ENCODE measurements around the gene MEIOC. TPM values are rescaled to one million over a fixed set of nuclear protein-coding genes. Genes with fewer than 3 reads are reported as not detected.
A peak's percentile ranks its signal among the peaks of the same experiment; 100 is the strongest.

The MEIOC gene
- total RNA-seq (2022) (3.5 and 4.7 TPM in 2 replicates), Bru-seq, nascent RNA (percentile 43 among the genes with signal in this experiment), BruChase-seq, experiment 1, labeled RNA remaining after a 6-hour chase (percentile 55 among the genes with signal in this experiment), BruChase-seq, experiment 2, labeled RNA remaining after a 2-hour chase (percentile 61 among the genes with signal in this experiment)
- long read RNA-seq, full-length matches to known transcripts, result 1 of 19 reads
- long read RNA-seq, partial matches to known transcripts, result 0 of 19 reads
- long read RNA-seq, other reads (novel, unspliced or antisense), result 18 of 19 reads

DNA sequence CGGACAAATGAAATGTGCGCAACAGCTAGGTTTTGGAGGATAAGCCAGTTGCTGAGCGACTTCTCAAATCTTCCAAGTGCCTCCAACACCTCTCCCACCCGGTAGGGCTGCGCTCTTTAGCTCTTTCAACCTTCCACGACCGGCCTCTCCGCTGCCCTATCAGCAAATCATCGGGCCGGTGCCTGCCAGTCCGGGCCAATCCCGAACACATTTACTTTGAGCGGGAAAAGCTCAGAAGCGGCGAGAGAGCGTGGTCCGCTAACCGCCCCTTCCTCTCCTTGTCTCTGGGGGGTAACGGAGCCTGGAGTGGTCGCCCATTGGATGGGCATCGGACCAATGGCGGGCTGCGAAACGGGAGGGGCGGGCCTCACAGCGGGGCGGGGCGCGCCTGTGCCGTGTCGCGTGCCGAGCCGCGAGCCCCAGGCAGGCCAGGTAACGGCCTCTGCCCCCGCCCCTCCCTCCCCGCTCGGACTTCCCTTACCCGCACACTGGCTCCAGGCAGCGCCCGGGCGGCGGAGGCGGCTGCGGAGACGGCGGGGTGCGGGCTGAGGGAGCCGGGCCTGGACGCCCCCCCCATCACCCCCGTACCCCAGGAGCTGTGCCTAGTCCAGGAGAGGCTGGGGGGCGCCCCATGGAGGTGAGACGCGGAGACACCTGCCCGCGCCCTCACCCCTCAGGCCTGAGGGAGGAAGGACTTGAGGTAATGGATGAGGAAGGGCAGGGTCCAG is at the start of gene MEIOC:
Gene MEIOC, plus strand, starts transcription at position 486 of the 728 bp plus-strand sequence. Its CDS starts 146 bp downstream, at position 632.
- H3K27ac Mint-ChIP-seq (ENCODE audit: unreplicated experiment), result peak within 1 kb of the TSS; percentile 24
- DNase-seq, result peak; percentile 85
- H3K36me3 Mint-ChIP-seq (ENCODE audit: insufficient read depth, unreplicated experiment), result peaks cover 8% of the 10 kb centered on the region
- peaks cover 11% of the 10 kb centered on the region for H3K27me3 Mint-ChIP-seq (ENCODE audit: unreplicated experiment)
- H3K9me3 Mint-ChIP-seq (ENCODE audit: low read depth, unreplicated experiment), result no peaks in the 10 kb centered on the region
- intact Hi-C loops (cut with micrococcal nuclease; ENCODE audit: unreplicated experiment), result no loop called here
- CTCF ChIA-PET, result interaction anchor here (0.5 to 1.9 kb wide), 6 partner anchors 10 to 515 kb away, joined by 3 to 5 read pairs (median 3); no protein-coding TSS in a partner anchor
- TF ChIP-seq CTCF (IDR thresholded peaks at IDR 0.05; ENCODE audit: unreplicated experiment), result peak; percentile 65
- H3K4me3 Mint-ChIP-seq (ENCODE audit: low read depth, unreplicated experiment), result peak within 1 kb of the TSS; percentile 77
- no peaks in the 10 kb centered on the region for H3K4me1 Mint-ChIP-seq (ENCODE audit: low read depth, unreplicated experiment)
- BruUV-seq (replicated peaks), result no TSS peak

DNA sequence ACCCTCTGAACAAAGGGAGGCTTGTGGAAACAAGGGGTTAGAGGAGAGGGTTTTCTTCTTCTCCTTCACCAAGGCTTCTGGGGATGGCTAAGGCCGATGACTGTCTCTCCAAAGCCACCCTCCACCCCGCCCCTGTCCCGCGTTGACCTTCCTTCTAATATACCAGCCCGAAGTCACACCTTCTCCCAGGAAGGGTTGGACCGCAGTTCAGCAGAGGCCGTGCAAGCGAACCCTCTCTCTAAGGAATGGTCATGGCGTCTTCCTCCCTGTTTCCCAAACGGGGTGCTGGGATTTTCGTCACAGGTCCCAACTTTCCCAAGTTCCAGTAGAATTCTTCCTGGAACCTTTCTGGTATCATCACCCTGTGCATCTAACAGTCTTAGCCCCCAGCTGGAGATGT is 49.6 kb upstream of the MEIOC start:
- Mint-ChIP-seq H3K27ac (ENCODE audit: unreplicated experiment) (no peak overlapping the region), H3K4me1 (ENCODE audit: low read depth, unreplicated experiment) (peaks cover 13% of the 10 kb centered on the region), H3K36me3 (ENCODE audit: insufficient read depth, unreplicated experiment) (no peaks in the 10 kb centered on the region), H3K27me3 (ENCODE audit: unreplicated experiment) (peaks cover 24% of the 10 kb centered on the region), H3K9me3 (ENCODE audit: low read depth, unreplicated experiment) (no peaks in the 10 kb centered on the region), H3K4me3 (ENCODE audit: low read depth, unreplicated experiment) (no peak overlapping the region)
- CTCF ChIA-PET, result no interaction called here
- intact Hi-C loops (cut with micrococcal nuclease; ENCODE audit: unreplicated experiment), result no loop called here
- no TSS peak for BruUV-seq (replicated peaks)
- no peak for TF ChIP-seq CTCF (IDR thresholded peaks at IDR 0.05; ENCODE audit: unreplicated experiment)
- no peak for DNase-seq

DNA sequence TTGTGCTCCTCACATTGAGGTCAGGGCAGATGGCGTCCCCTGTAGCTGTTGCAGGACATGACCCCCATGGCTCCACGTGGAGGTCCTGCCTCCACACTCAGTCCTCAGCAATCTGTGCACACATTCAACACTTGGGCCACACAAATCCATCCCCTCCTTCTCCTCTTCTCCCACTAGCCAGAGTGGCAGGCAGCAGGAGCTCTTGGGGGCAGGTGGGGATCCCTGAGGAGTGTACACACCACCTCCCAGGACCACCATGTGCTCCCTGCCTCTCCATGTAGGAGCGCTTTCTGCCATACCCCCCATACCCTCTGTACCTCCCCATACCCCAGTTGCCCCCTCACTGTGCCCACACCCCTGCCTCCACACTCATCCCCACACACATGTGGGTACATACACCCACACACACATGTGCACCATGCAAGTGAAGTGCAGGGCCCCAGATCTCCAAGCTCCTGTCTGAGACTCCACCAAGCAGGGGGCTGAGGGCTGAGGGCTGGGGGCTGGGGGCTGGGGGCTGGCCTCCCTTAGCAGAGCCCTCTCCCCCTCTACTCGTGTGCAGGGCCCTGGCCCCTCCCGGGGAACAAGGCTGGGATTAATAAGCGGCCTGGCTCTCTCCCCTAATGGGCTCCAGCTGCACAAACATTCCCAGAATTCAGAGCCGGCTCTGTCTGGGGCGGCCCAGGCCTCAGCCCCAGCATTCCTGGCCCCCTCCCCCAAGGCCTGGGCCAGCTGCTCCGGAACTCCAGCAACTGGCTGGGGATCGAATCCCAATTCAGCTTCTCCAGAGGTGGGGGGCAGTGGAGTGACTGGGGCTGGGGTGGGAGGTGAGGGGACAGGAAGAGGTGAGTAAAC is 48.2 kb upstream of the MEIOC start:
- Mint-ChIP-seq H3K27me3 (ENCODE audit: unreplicated experiment) (peaks cover 33% of the 10 kb centered on the region), H3K36me3 (ENCODE audit: insufficient read depth, unreplicated experiment) (no peaks in the 10 kb centered on the region), H3K27ac (ENCODE audit: unreplicated experiment) (no peak overlapping the region), H3K9me3 (ENCODE audit: low read depth, unreplicated experiment) (no peaks in the 10 kb centered on the region), H3K4me3 (ENCODE audit: low read depth, unreplicated experiment) (no peak overlapping the region), H3K4me1 (ENCODE audit: low read depth, unreplicated experiment) (peaks cover under 1% of the 10 kb centered on the region)
- no peak for DNase-seq
- intact Hi-C loops (cut with micrococcal nuclease; ENCODE audit: unreplicated experiment), result no loop called here
- no TSS peak for BruUV-seq (replicated peaks)
- CTCF ChIA-PET, result interaction anchor here (0.7 to 1.6 kb wide), 2 partner anchors 13 to 33 kb away, joined by 5 to 9 read pairs; no protein-coding TSS in a partner anchor
- no peak for TF ChIP-seq CTCF (IDR thresholded peaks at IDR 0.05; ENCODE audit: unreplicated experiment)

GRCh38 chr17:44608727-44609435 is 47.4 kb upstream of the MEIOC start:
- intact Hi-C loops (cut with micrococcal nuclease; ENCODE audit: unreplicated experiment), result no loop called here
- Mint-ChIP-seq H3K27ac (ENCODE audit: unreplicated experiment) (no peak overlapping the region), H3K4me3 (ENCODE audit: low read depth, unreplicated experiment) (no peak overlapping the region), H3K9me3 (ENCODE audit: low read depth, unreplicated experiment) (no peaks in the 10 kb centered on the region), H3K36me3 (ENCODE audit: insufficient read depth, unreplicated experiment) (no peaks in the 10 kb centered on the region), H3K4me1 (ENCODE audit: low read depth, unreplicated experiment) (no peaks in the 10 kb centered on the region), H3K27me3 (ENCODE audit: unreplicated experiment) (peaks cover 33% of the 10 kb centered on the region)
- no peak for DNase-seq
- CTCF ChIA-PET, result interaction anchor here (0.7 to 1.6 kb wide), 2 partner anchors 14 to 32 kb away, joined by 5 to 9 read pairs; no protein-coding TSS in a partner anchor
- no peak for TF ChIP-seq CTCF (IDR thresholded peaks at IDR 0.05; ENCODE audit: unreplicated experiment)
- BruUV-seq (replicated peaks), result no TSS peak
